Limb (tissue), 2 donors: ENCODE data around the gene SV2A.
A peak's percentile ranks its signal among the peaks of the same experiment; 100 is the strongest.
"Not testable (repeated sequence)": the region's sequence is repeated elsewhere in the genome, so short reads cannot be mapped to it uniquely, and the experiment has no call there.

ENCODE experiments used
- DNase-seq, 2 donors: peaks; one replicate each; pipeline ENCODE4 v3.0.0-alpha.2; 2016; ENCODE audit errors: extremely low spot score in 2 of 2

SV2A gene

DNA sequence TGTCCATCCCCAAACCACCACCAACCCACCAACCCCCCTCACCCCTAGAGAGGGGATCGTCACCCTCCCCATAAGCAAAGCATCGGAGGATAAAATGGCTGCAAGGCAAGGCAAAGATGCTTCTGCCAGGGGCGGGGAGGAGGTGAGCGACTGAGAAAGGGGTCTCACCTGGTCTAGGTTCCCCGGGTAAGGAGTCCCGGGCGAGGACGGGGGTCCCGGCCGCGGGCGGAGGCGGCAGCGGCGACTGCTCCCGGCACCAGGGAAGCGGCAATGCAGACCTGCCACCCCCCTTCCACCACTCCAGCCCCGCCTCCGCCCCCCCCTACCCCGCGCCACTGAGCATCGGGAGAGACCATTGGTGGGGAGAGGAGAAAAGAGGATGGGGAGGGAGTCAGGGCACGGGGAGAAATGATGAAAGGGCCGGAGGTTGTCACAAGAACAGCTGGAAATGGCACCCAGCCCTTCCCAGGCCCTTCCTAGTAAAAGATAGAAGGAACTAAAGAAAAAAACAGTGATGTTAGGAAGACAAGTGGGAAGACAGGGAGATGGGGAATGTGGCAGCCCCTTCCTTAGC lies at the start of gene SV2A:
Gene SV2A, minus strand, starts transcription at position 274 of the 574 bp plus-strand sequence. CDS start 4,004 bp downstream, outside the sequence.
- peak in 1 of 2 donors; percentile 88 for DNase-seq

GRCh38 chr1:149967041-149967440 lies 49.4 kb upstream of the SV2A start:
- DNase-seq, result no peak

GRCh38 chr1:149966405-149966804 lies 48.8 kb upstream of the SV2A start:
- DNase-seq, result no peak

- no peak for DNase-seq
These were observed 47.8 kb upstream of the SV2A start for GRCh38 chr1:149965440-149965839.

DNA sequence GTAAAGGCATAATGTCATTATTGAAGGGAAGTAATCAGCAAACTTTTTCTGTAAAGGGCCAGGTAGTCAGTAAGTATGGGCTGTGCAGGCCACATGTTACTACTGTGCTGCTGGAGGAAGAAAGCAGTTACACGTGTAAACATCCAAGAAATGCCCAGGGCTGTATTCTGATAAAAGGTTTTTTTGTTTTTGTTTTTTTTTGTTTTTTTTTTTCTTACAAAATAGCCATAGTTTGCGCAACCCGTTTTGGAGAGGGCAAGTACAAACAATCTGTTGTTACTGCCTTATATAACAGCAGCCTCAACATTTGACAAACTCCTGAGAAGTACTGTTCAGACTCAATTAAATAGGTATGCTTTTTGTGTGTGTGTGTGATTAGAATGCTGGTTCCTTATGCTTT lies 45.7 kb upstream of the SV2A start:
- no peak for DNase-seq

- no peak for DNase-seq
These were observed 45.1 kb upstream of the SV2A start for GRCh38 chr1:149962736-149963135.

DNA sequence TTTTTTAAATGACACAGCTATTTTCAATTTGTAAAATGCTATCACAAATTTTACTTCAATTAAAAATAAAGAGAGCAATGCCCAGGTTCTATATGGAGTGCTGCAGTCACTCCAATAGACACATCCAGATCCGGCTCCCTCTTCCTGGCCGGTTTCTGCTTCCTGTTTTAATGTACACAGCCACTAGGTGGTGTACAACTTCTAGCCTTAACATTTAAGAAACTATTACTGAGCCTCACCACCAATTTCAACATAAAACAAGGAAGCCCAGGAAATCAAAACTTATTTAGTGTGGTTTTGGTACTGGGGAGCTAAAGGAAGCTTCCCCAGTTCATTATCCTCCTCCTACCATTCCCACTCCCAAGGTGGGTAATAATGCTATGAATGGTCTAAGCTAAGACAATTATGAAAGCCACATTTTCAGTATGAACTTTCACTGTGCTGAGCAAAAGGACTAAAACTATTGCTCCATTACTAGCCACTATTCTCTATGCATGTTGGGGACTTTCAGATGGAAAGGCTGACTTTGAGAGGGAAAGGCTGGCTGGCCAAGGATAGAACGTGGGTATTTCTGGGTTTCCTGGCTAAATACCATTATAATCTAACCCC lies 44.5 kb upstream of the SV2A start:
- DNase-seq, result peak; percentile 53 to 77

DNA sequence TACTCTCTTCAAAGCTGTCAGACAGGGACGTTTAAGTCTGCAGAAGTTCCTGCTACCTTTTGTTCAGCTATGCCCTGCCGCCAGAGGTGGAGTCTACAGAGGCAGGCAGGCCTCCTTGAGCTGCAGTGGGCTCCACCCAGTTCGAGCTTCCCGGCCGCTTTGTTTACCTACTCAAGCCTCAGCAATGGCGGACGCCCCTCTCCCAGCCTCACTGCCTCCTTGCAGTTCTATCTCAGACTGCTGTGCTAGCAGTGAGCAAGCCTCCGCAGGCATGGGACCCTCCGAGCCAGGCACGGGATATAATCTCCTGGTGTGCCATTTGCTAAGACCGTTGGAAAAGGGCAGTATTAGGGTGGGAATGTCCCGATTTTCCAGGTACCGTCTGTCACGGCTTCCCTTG lies 39.9 kb upstream of the SV2A start:
- not testable (repeated sequence) for DNase-seq

- no peak for DNase-seq
These were observed 32.3 kb upstream of the SV2A start for GRCh38 chr1:149949911-149950310.

GRCh38 chr1:149945206-149945605 lies 27.6 kb upstream of the SV2A start:
- DNase-seq, result no peak

- no peak for DNase-seq
These were observed 25.2 kb upstream of the SV2A start for GRCh38 chr1:149942885-149943284.

- no peak for DNase-seq
These were observed 24.6 kb upstream of the SV2A start for GRCh38 chr1:149942207-149942606.

GRCh38 chr1:149940427-149940826 lies 22.8 kb upstream of the SV2A start:
- no peak for DNase-seq

- not testable (repeated sequence) for DNase-seq
These were observed 21.0 kb upstream of the SV2A start for GRCh38 chr1:149938668-149939003.

DNA sequence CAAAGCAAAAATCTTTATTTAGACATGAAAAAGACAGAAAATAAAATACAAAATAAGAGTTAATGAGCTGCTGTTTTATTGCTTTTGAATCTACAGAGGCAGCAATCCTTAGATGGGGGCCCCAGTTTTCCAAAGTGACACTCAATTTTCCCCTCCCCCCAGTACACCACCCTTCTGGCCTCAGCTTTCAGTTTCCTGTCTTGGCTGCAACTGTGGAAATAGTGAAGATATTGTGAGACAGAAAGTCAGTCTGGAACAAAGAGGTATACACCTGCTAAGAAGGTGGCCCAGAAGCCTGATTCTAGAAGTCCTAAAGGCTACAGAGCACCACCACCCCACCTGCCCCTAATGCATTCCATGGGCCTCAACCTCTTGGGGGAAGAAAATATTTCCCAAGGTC lies 20.1 kb upstream of the SV2A start:
- DNase-seq, result no peak

GRCh38 chr1:149936992-149937705 lies 19.5 kb upstream of the SV2A start:
- peak in 1 of 2 donors; percentile 28 for DNase-seq

DNA sequence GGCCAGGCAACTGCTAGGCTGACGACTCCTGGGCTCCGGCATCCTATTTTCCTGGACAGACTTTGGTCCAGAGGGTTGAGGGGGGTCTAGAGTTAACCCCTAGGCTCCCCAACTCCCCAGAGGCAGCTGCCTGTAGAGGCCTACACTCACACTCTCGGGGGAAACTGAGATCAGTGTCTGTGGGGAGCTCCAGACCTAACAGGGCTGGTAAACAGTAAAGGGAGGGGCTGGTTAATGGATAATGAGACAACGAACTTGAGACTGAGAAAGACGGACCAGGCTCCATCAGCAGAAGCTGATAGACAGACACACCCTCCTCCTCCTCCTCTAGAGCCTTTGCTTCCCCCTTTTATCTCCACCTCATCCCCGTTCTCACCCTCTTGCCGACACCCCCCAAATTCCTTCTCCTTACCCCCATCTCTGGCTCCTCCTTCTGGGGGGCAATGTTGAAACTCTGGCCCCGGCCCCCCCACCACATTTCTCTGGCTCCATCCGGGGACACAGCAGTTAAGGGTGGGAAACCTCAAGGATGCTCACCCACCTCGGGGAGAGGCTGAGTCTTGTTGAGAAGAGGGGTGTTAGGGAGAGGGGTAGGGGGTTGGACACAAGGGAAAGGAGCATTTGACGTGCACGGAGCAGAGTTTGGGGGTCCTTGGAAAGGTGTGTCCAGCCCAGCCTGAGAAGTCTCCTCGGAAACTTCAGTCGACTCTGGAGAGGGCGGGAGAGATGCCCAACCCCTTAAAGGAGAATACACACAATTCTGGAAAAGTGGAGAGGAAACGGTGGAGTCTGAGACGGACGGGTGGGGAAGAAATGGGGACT lies 18.7 kb upstream of the SV2A start, which contains the start of gene MTMR11:
Gene MTMR11, minus strand, starts transcription at position 710 of the 822 bp plus-strand sequence. Its CDS starts 232 bp downstream, at position 478.
- peak; percentile 50 to 55 for DNase-seq

GRCh38 chr1:149934356-149934755 lies 16.7 kb upstream of the SV2A start:
- DNase-seq, result no peak

- DNase-seq, result no peak
These were observed 15.6 kb upstream of the SV2A start for GRCh38 chr1:149933208-149933607.

GRCh38 chr1:149932474-149932873 lies 14.8 kb upstream of the SV2A start:
- DNase-seq, result no peak

- DNase-seq, result no peak
These were observed 13.7 kb upstream of the SV2A start for GRCh38 chr1:149931212-149931790.

DNA sequence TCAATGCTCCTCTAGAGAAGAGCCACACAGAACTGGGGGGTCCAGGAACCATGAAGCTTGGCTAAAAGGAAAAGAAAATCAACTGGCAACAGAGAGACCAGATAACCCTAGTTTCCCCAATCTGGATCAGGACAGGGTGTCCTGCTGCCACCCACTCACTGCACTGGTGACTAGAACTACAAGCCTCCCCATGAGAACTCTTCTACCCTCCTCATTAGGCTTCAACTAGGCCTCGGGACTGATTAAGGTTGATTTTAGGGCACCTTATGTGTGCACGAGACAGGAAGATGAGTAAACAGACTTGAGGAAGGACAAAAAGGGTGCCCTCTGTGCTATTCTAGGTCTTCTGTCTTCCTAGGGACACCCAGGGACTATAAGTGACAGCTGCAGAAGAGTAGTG lies 12.2 kb upstream of the SV2A start:
- no peak for DNase-seq
